Central memory CD8-positive, alpha-beta T cell (primary cell): ENCODE data around the gene CKB.

Experiments used
- ATAC-seq: fragments of 150-1000 bp; cut with Tn5 transposase; replicated peaks from 2 replicates; pipeline ENCODE4 v1.10.0; 2022; ENCODE audit warnings: mild to moderate bottlenecking, moderate FRiP score, moderate number of reproducible peaks; ENCODE audit not compliant: poor library complexity, severe bottlenecking; ENCODE audit errors: extremely low read depth
- DNase-seq, 2 donors: peaks; one replicate each; pipeline ENCODE4 v3.0.0; 2021; ENCODE audit warnings: low spot score in 2 of 2
- H3K27ac Mint-ChIP-seq: one replicate; pipeline ENCODE4 v1.8.0; 2022; ENCODE audit warnings: low read depth, mild to moderate bottlenecking, moderate library complexity, mixed read lengths
- H3K27me3 Mint-ChIP-seq: one replicate; pipeline ENCODE4 v1.8.0; 2022; ENCODE audit warnings: mixed read lengths
- H3K36me3 Mint-ChIP-seq: one replicate; pipeline ENCODE4 v1.8.0; 2022; ENCODE audit warnings: mild to moderate bottlenecking, moderate library complexity, mixed read lengths; ENCODE audit not compliant: insufficient read depth
- H3K4me1 Mint-ChIP-seq: one replicate; pipeline ENCODE4 v1.8.0; 2022; ENCODE audit warnings: mixed read lengths
- H3K4me3 Mint-ChIP-seq: one replicate; pipeline ENCODE4 v1.8.0; 2022; ENCODE audit warnings: mild to moderate bottlenecking, moderate library complexity, mixed read lengths
- H3K9me3 Mint-ChIP-seq: one replicate; pipeline ENCODE4 v1.8.0; 2022; ENCODE audit warnings: mixed read lengths

CKB gene

GRCh38 chr14:103538291-103539055 lies 15.8 kb upstream of the CKB start:
- Mint-ChIP-seq H3K4me3 (no peak overlapping the region), H3K27me3 (no peaks in the 10 kb centered on the region), H3K4me1 (no peaks in the 10 kb centered on the region), H3K9me3 (no peaks in the 10 kb centered on the region), H3K27ac (no peak overlapping the region), H3K36me3 (peaks cover 6% of the 10 kb centered on the region)
- ATAC-seq: no peak
- DNase-seq: no peak

- no peak overlapping the region for H3K27ac Mint-ChIP-seq
- ATAC-seq: no peak
- H3K36me3 Mint-ChIP-seq: peaks cover 6% of the 10 kb centered on the region
- H3K4me1 Mint-ChIP-seq: no peaks in the 10 kb centered on the region
- no peaks in the 10 kb centered on the region for H3K27me3 Mint-ChIP-seq
- no peaks in the 10 kb centered on the region for H3K9me3 Mint-ChIP-seq
- DNase-seq: no peak
- no peak overlapping the region for H3K4me3 Mint-ChIP-seq
Observed at GRCh38 chr14:103537175-103537990, 14.8 kb upstream of the CKB start.

- Mint-ChIP-seq H3K36me3 (peaks cover 6% of the 10 kb centered on the region), H3K9me3 (no peaks in the 10 kb centered on the region), H3K4me1 (peaks cover 1% of the 10 kb centered on the region), H3K4me3 (no peak overlapping the region), H3K27ac (no peak overlapping the region), H3K27me3 (no peaks in the 10 kb centered on the region)
- DNase-seq: no peak
- no peak for ATAC-seq
Observed at GRCh38 chr14:103536693-103537092, 14.1 kb upstream of the CKB start.

- H3K4me1 Mint-ChIP-seq: peaks cover 8% of the 10 kb centered on the region
- no peak overlapping the region for H3K27ac Mint-ChIP-seq
- no peak for ATAC-seq
- H3K9me3 Mint-ChIP-seq: no peaks in the 10 kb centered on the region
- DNase-seq: no peak
- no peaks in the 10 kb centered on the region for H3K27me3 Mint-ChIP-seq
- peaks cover 8% of the 10 kb centered on the region for H3K36me3 Mint-ChIP-seq
- H3K4me3 Mint-ChIP-seq: no peak overlapping the region
Observed at GRCh38 chr14:103535891-103536565, 13.4 kb upstream of the CKB start.

GRCh38 chr14:103535081-103535890 lies 12.7 kb upstream of the CKB start:
- peaks cover 12% of the 10 kb centered on the region for H3K36me3 Mint-ChIP-seq
- H3K4me3 Mint-ChIP-seq: no peak overlapping the region
- H3K9me3 Mint-ChIP-seq: no peaks in the 10 kb centered on the region
- DNase-seq (no peak), ATAC-seq (no peak)
- no peak overlapping the region for H3K27ac Mint-ChIP-seq
- H3K27me3 Mint-ChIP-seq: no peaks in the 10 kb centered on the region
- peaks cover 12% of the 10 kb centered on the region for H3K4me1 Mint-ChIP-seq

- Mint-ChIP-seq H3K4me3 (no peak overlapping the region), H3K4me1 (peaks cover 19% of the 10 kb centered on the region), H3K27me3 (no peaks in the 10 kb centered on the region), H3K36me3 (peaks cover 15% of the 10 kb centered on the region), H3K27ac (no peak overlapping the region), H3K9me3 (no peaks in the 10 kb centered on the region)
- no peak for ATAC-seq
- no peak for DNase-seq
Observed at GRCh38 chr14:103534576-103535061, 12.0 kb upstream of the CKB start.

GRCh38 chr14:103533999-103534575 lies 11.5 kb upstream of the CKB start:
- Mint-ChIP-seq H3K9me3 (no peaks in the 10 kb centered on the region), H3K36me3 (peaks cover 15% of the 10 kb centered on the region), H3K4me1 (peaks cover 23% of the 10 kb centered on the region), H3K4me3 (no peak overlapping the region), H3K27me3 (no peaks in the 10 kb centered on the region), H3K27ac (no peak overlapping the region)
- DNase-seq (no peak), ATAC-seq (no peak)

GRCh38 chr14:103533137-103533998 lies 10.7 kb upstream of the CKB start:
- DNase-seq: no peak
- ATAC-seq: no peak
- Mint-ChIP-seq H3K4me3 (no peak overlapping the region), H3K27me3 (no peaks in the 10 kb centered on the region), H3K9me3 (no peaks in the 10 kb centered on the region), H3K4me1 (peaks cover 23% of the 10 kb centered on the region), H3K27ac (no peak overlapping the region), H3K36me3 (peaks cover 20% of the 10 kb centered on the region)

- peaks cover 26% of the 10 kb centered on the region for H3K4me1 Mint-ChIP-seq
- no peaks in the 10 kb centered on the region for H3K27me3 Mint-ChIP-seq
- H3K4me3 Mint-ChIP-seq: no peak overlapping the region
- ATAC-seq (no peak), DNase-seq (no peak)
- peaks cover 21% of the 10 kb centered on the region for H3K36me3 Mint-ChIP-seq
- no peaks in the 10 kb centered on the region for H3K9me3 Mint-ChIP-seq
- H3K27ac Mint-ChIP-seq: no peak overlapping the region
Observed at GRCh38 chr14:103532216-103533136, 9.8 kb upstream of the CKB start.

- Mint-ChIP-seq H3K36me3 (peaks cover 23% of the 10 kb centered on the region), H3K27ac (no peak overlapping the region)
Observed at GRCh38 chr14:103531421-103532215, 9.0 kb upstream of the CKB start.

More at GRCh38 chr14:103531421-103532215, 9.0 kb upstream of the CKB start:
- H3K4me3 Mint-ChIP-seq: no peak overlapping the region
- no peak for ATAC-seq
- no peaks in the 10 kb centered on the region for H3K27me3 Mint-ChIP-seq
- H3K4me1 Mint-ChIP-seq: peaks cover 32% of the 10 kb centered on the region
- no peak for DNase-seq
- H3K9me3 Mint-ChIP-seq: no peaks in the 10 kb centered on the region
